Tibial artery (tissue), 4 donors: ENCODE results near the gene ZHX3.
A peak's percentile ranks its signal among the peaks of the same experiment; 100 is the strongest.

ENCODE experiments used
- DNase-seq, 2 donors: peaks; one replicate each; pipeline ENCODE4 v3.0.0-alpha.2; 2019
- H3K27ac ChIP-seq, 2 donors: fragments of 200-600 bp; sonication (generic) in 1 of 2; 1 replicate in 1 of 2; 2 replicates in 1 of 2; pipeline ENCODE4 v1.5.1; 2018 to 2019; ENCODE audit warnings: mild to moderate bottlenecking in 1 of 2
- H3K27me3 ChIP-seq, 2 donors: fragments of 200-600 bp; sonication (generic) in 1 of 2; one replicate each; pipeline versions ENCODE4 v1.5.1 to v1.6.0; 2016 to 2019
- H3K36me3 ChIP-seq, 3 donors: fragments of 200-600 bp; sonication (generic) in 2 of 3; one replicate each; pipeline ENCODE4 v1.5.1; 2016 to 2019; ENCODE audit warnings: mild to moderate bottlenecking in 2 of 3
- H3K4me1 ChIP-seq, 4 donors: fragments of 200-600 bp; sonication (generic) in 2 of 4; 1 replicate in 3 of 4; 2 replicates in 1 of 4; pipeline ENCODE4 v1.5.1; 2016 to 2019
- H3K4me3 ChIP-seq, 2 donors: fragments of 200-600 bp; sonication (generic) in 1 of 2; 1 replicate in 1 of 2; 2 replicates in 1 of 2; pipeline ENCODE4 v1.5.1; 2018 to 2019; ENCODE audit warnings: mild to moderate bottlenecking in 2 of 2
- H3K9me3 ChIP-seq, 3 donors: fragments of 200-600 bp; sonication (generic) in 1 of 3; one replicate each; pipeline ENCODE4 v1.5.1; 2016 to 2019
- CTCF ChIP-seq, 2 experiments: fragments of 200-600 bp in 1 of 2; fragments of 450-650 bp in 1 of 2; IDR thresholded peaks; one replicate each; pipeline ENCODE4 v1.5.1; 2017 to 2019; ENCODE audit warnings: antibody characterized with exemption in 2 of 2, mild to moderate bottlenecking in 1 of 2, moderate library complexity in 1 of 2
- intact Hi-C: fragments of 100-400 bp; cut with DNase I; formaldehyde crosslinking; loops from one replicate; pipeline ENCODE4 v1.15.0; 2023; ENCODE audit warnings: low total_unique reads

ZHX3 gene

GRCh38 chr20:41145317-41145716, 172.2 kb downstream of the ZHX3 start:
- intact Hi-C loops = no loop called here
- no peak overlapping the region for H3K4me3 ChIP-seq
- TF ChIP-seq CTCF (IDR thresholded peaks at IDR 0.05) = no peak
- H3K4me1 ChIP-seq = peaks cover 7 to 81% (median 64%) of the 10 kb centered on the region in 4 donors
- DNase-seq = no peak
- H3K27ac ChIP-seq = peak overlapping the region; percentile 72 to 73
- H3K27me3 ChIP-seq = no peaks in the 10 kb centered on the region
- H3K36me3 ChIP-seq = no peaks in the 10 kb centered on the region
- no peaks in the 10 kb centered on the region for H3K9me3 ChIP-seq

- H3K27ac ChIP-seq = peak overlapping the region in 1 of 2 donors; percentile 31
- H3K4me1 ChIP-seq = peaks cover 7 to 89% (median 70%) of the 10 kb centered on the region in 4 donors
- intact Hi-C loops = no loop called here
These were observed 174.2 kb downstream of the ZHX3 start for GRCh38 chr20:41143354-41143753.

GRCh38 chr20:41142919-41143318, 174.6 kb downstream of the ZHX3 start:
- peaks cover 7 to 89% (median 66%) of the 10 kb centered on the region in 4 donors for H3K4me1 ChIP-seq
- H3K9me3 ChIP-seq = no peaks in the 10 kb centered on the region
- H3K27ac ChIP-seq = peak overlapping the region; percentile 11 to 31
- intact Hi-C loops = no loop called here
- no peak overlapping the region for H3K4me3 ChIP-seq
- TF ChIP-seq CTCF (IDR thresholded peaks at IDR 0.05) = no peak
- no peaks in the 10 kb centered on the region for H3K36me3 ChIP-seq
- DNase-seq = peak in 1 of 2 donors; percentile 48
- no peaks in the 10 kb centered on the region for H3K27me3 ChIP-seq

More at GRCh38 chr20:41143354-41143753, 174.2 kb downstream of the ZHX3 start:
- Histone ChIP-seq H3K9me3 (no peaks in the 10 kb centered on the region), H3K36me3 (no peaks in the 10 kb centered on the region), H3K4me3 (no peak overlapping the region), H3K27me3 (no peaks in the 10 kb centered on the region)
- DNase-seq = peak in 1 of 2 donors; percentile 17
- TF ChIP-seq CTCF (IDR thresholded peaks at IDR 0.05) = no peak

- DNase-seq = no peak
- intact Hi-C loops = no loop called here
- Histone ChIP-seq H3K36me3 (no peaks in the 10 kb centered on the region), H3K4me1 (peaks cover 7 to 84% (median 59%) of the 10 kb centered on the region in 4 donors), H3K9me3 (no peaks in the 10 kb centered on the region), H3K27me3 (no peaks in the 10 kb centered on the region), H3K27ac (peak overlapping the region; percentile 11 to 31), H3K4me3 (no peak overlapping the region)
- TF ChIP-seq CTCF (IDR thresholded peaks at IDR 0.05) = no peak
These were observed 175.3 kb downstream of the ZHX3 start for GRCh38 chr20:41142245-41142644.

GRCh38 chr20:41141153-41141815, 176.2 kb downstream of the ZHX3 start:
- Histone ChIP-seq H3K27me3 (no peaks in the 10 kb centered on the region), H3K4me1 (peaks cover 7 to 77% (median 51%) of the 10 kb centered on the region in 4 donors), H3K27ac (peak overlapping the region; percentile 53 to 82), H3K9me3 (no peaks in the 10 kb centered on the region), H3K36me3 (no peaks in the 10 kb centered on the region), H3K4me3 (no peak overlapping the region)
- intact Hi-C loops = no loop called here
- peak; percentile 20 to 63 for DNase-seq
- no peak for TF ChIP-seq CTCF (IDR thresholded peaks at IDR 0.05)
